Neuronal stem cell (in vitro differentiated cells): ENCODE results near the gene ANKRD36.
"Not testable (repeated sequence)": the region's sequence is repeated elsewhere in the genome, so short reads cannot be mapped to it uniquely, and the experiment has no call there.

Experiments
- DNase-seq: peaks from one replicate; pipeline ENCODE4 v3.0.0-alpha.2; 2013; ENCODE audit warnings: low spot score
- H2AFZ ChIP-seq: one replicate; pipeline ENCODE4 v1.6.1; 2013; ENCODE audit warnings: mild to moderate bottlenecking, low read length, inconsistent platforms
- H2AK5ac ChIP-seq: 2 replicates; pipeline ENCODE4 v1.6.1; 2013; ENCODE audit warnings: low read depth, mild to moderate bottlenecking, inconsistent platforms, low read length, moderate library complexity, mixed read lengths
- H2BK120ac ChIP-seq: 2 replicates; pipeline ENCODE4 v1.6.1; 2013; ENCODE audit warnings: low read depth, mild to moderate bottlenecking, inconsistent platforms, low read length, moderate library complexity, mixed read lengths
- H2BK12ac ChIP-seq: one replicate; pipeline ENCODE4 v1.6.1; 2013; ENCODE audit warnings: low read length, inconsistent platforms
- H2BK15ac ChIP-seq: 2 replicates; pipeline ENCODE4 v1.6.1; 2013; ENCODE audit warnings: mild to moderate bottlenecking, low read length, inconsistent platforms, mixed read lengths
- H2BK5ac ChIP-seq: one replicate; pipeline ENCODE4 v1.6.1; 2013; ENCODE audit warnings: inconsistent platforms, mild to moderate bottlenecking, low read length, moderate library complexity
- H3K14ac ChIP-seq: one replicate; pipeline ENCODE4 v1.6.1; 2013; ENCODE audit warnings: low read length, inconsistent platforms
- H3K18ac ChIP-seq: 2 replicates; pipeline ENCODE4 v1.6.1; 2013; ENCODE audit warnings: low read length, inconsistent platforms
- H3K23ac ChIP-seq: 2 replicates; pipeline ENCODE4 v1.6.1; 2013; ENCODE audit warnings: low read depth, mild to moderate bottlenecking, mixed read lengths, low read length, inconsistent platforms; ENCODE audit not compliant: poor library complexity
- H3K27ac ChIP-seq: replicated peaks from 3 replicates; pipeline ENCODE4 v1.5.1; 2013; ENCODE audit warnings: low read length, inconsistent platforms
- H3K27me3 ChIP-seq, 3 experiments: 2 replicates each; pipeline ENCODE4 v1.6.1; 2013; ENCODE audit warnings: low read length in 3 of 3, mild to moderate bottlenecking in 2 of 3, inconsistent platforms in 1 of 3, low read depth in 1 of 3, mixed read lengths in 1 of 3, moderate library complexity in 1 of 3; ENCODE audit not compliant: control insufficient read depth in 3 of 3, insufficient read depth in 3 of 3
- H3K36me3 ChIP-seq, 2 donors: replicated peaks in 1 of 2; 2 replicates each; pipeline ENCODE4 v1.6.1; 2013; ENCODE audit warnings: low read length in 2 of 2; ENCODE audit not compliant: control insufficient read depth in 2 of 2, insufficient read depth in 2 of 2
- H3K4ac ChIP-seq: 2 replicates; pipeline ENCODE4 v1.6.1; 2013; ENCODE audit warnings: inconsistent platforms, mild to moderate bottlenecking, low read length, moderate library complexity
- H3K4me1 ChIP-seq, 2 donors: 1 replicate in 1 of 2; 2 replicates in 1 of 2; pipeline ENCODE4 v1.6.1; 2013; ENCODE audit warnings: low read length in 2 of 2, low read depth in 1 of 2; ENCODE audit not compliant: control insufficient read depth in 2 of 2, insufficient read depth in 1 of 2
- H3K4me2 ChIP-seq: one replicate; pipeline ENCODE4 v1.6.1; 2013; ENCODE audit warnings: mild to moderate bottlenecking, low read length, inconsistent platforms; ENCODE audit not compliant: insufficient read depth, poor library complexity, severe bottlenecking
- H3K4me3 ChIP-seq, 2 donors: 2 replicates each; pipeline ENCODE4 v1.5.1; 2013; ENCODE audit warnings: low read length in 2 of 2, mild to moderate bottlenecking in 2 of 2, inconsistent platforms in 1 of 2, moderate library complexity in 1 of 2
- H3K79me1 ChIP-seq: one replicate; pipeline ENCODE4 v1.6.1; 2013; ENCODE audit warnings: low read depth, mild to moderate bottlenecking, inconsistent platforms, low read length, moderate library complexity
- H3K9ac ChIP-seq: one replicate; pipeline ENCODE4 v1.6.1; 2013; ENCODE audit warnings: mild to moderate bottlenecking, low read depth, low read length, inconsistent platforms; ENCODE audit not compliant: poor library complexity
- H3K9me3 ChIP-seq, 2 donors: replicated peaks in 1 of 2; 2 replicates each; pipeline versions ENCODE3 to v1.6.1; 2013; ENCODE audit warnings: low read length in 2 of 2, mild to moderate bottlenecking in 2 of 2, inconsistent platforms in 1 of 2, low read depth in 1 of 2, mixed read lengths in 1 of 2, moderate library complexity in 1 of 2; ENCODE audit not compliant: control insufficient read depth in 2 of 2, insufficient read depth in 1 of 2
- H4K8ac ChIP-seq: one replicate; pipeline ENCODE4 v1.6.1; 2013; ENCODE audit warnings: low read depth, mild to moderate bottlenecking, inconsistent platforms, low read length, moderate library complexity
- H4K91ac ChIP-seq: one replicate; pipeline ENCODE4 v1.6.1; 2013; ENCODE audit warnings: low read length, low read depth, mild to moderate bottlenecking, inconsistent platforms; ENCODE audit not compliant: poor library complexity
- WGBS, 2 donors: extraction: QIAGEN DNeasy Blood & Tissue Kit; methylation state at CpG; one replicate each; pipeline ENCODE4 v1.1.7; 2013; ENCODE audit warnings: missing lambda C conversion rate in 2 of 2, mixed read lengths in 1 of 2; ENCODE audit not compliant: insufficient read length in 2 of 2, insufficient replicate concordance in 1 of 2; ENCODE audit errors: extremely low coverage in 2 of 2; 5-methylcytosine and 5-hydroxymethylcytosine counted together

Gene ANKRD36

DNA sequence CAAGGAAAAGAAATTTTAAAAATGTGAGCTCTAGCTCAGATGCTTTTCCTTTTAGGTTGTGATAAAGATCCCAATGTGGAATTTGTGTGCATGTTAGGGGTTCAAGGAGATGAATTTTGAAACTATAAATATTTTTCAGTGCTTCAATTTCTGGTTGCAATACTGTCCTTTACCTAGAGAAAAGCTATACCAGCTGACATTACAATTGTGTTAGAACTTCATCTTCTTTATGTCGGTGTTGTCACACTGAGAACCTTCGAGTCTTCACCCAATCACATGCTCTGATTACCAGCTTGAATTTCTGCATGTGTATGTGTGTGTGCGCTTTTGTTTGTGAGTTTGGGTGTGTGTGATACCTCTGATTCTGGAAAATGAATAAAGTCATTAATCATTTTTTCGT is 55.0 kb downstream of the ANKRD36 start:
- not testable (repeated sequence) for H2AFZ ChIP-seq, H3K79me1 ChIP-seq, H4K91ac ChIP-seq, H3K4me3 ChIP-seq, H2BK12ac ChIP-seq, H2BK15ac ChIP-seq, H3K4ac ChIP-seq, H2BK120ac ChIP-seq, H2AK5ac ChIP-seq, H3K27me3 ChIP-seq, H3K4me2 ChIP-seq, H4K8ac ChIP-seq, H3K23ac ChIP-seq, H3K18ac ChIP-seq, H3K4me1 ChIP-seq, H2BK5ac ChIP-seq, H3K14ac ChIP-seq, H3K27ac ChIP-seq, DNase-seq, H3K9ac ChIP-seq, H3K9me3 ChIP-seq
- WGBS, 2 donors: no CpG with 5 or more reads among the region's 4 CpGs
- peaks cover 0 to 11% of the 10 kb centered on the region in 2 donors for H3K36me3 ChIP-seq

DNA sequence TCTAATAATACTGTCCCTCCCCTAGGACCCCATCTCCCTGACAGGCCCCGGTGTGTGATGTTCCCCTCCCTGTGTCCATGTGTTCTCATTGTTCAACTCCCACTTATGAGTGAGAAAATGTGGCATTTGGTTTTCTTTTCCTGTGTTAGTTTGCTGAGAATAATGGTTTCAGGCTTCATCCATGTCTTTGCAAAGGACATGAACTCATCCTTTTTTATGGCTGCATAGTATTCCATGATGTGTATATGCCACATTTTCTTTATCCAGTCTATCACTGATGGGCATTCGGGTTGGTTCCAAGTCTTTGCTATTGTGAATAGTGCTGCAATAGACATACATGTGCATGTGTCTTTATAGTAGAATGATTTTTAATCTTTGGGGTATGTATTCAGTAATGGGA is 55.6 kb downstream of the ANKRD36 start:
- peaks cover 0 to 11% of the 10 kb centered on the region in 2 donors for H3K36me3 ChIP-seq
- H3K18ac ChIP-seq, H2BK12ac ChIP-seq, H2AK5ac ChIP-seq, H3K79me1 ChIP-seq, H3K23ac ChIP-seq, H3K4me3 ChIP-seq, H2BK15ac ChIP-seq, H3K27ac ChIP-seq, H3K9me3 ChIP-seq, H2BK5ac ChIP-seq, H3K9ac ChIP-seq, H4K8ac ChIP-seq, H4K91ac ChIP-seq, H2AFZ ChIP-seq, H3K4me1 ChIP-seq, H2BK120ac ChIP-seq, H3K4ac ChIP-seq, H3K27me3 ChIP-seq, H3K4me2 ChIP-seq, DNase-seq, H3K14ac ChIP-seq: not testable (repeated sequence)
- no CpG with 5 or more reads among the region's 2 CpGs for WGBS, 2 donors

DNA sequence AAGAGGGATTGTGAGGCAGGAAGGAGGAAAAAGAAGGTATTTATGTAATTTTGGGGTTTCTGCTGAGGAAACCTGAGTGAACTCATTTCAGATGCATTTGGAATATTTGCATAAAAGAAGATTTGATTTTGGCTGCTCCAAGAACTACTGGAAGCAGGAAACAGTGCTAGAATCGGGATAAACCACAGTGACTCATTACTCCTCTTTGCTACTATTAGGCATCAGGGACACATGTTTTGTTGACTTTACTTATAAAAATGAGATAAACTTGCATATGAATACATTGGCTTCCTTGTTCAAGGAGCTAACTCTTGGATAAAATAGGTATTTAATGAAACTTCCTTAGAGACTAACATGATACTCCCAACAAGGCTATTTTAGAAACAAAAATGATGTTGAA is 67.4 kb downstream of the ANKRD36 start:
- H2BK120ac ChIP-seq, H4K8ac ChIP-seq, H2BK15ac ChIP-seq, H3K27me3 ChIP-seq, H3K79me1 ChIP-seq, H3K9ac ChIP-seq, H3K23ac ChIP-seq, H3K4ac ChIP-seq, H3K14ac ChIP-seq, H2AK5ac ChIP-seq, H3K4me3 ChIP-seq, DNase-seq, H3K4me1 ChIP-seq, H4K91ac ChIP-seq, H3K9me3 ChIP-seq, H3K18ac ChIP-seq, H2BK12ac ChIP-seq, H2AFZ ChIP-seq, H2BK5ac ChIP-seq, H3K27ac ChIP-seq, H3K4me2 ChIP-seq: not testable (repeated sequence)
- no CpG with 5 or more reads among the region's 1 CpG for WGBS, 2 donors
- peaks cover 0 to 14% of the 10 kb centered on the region in 2 donors for H3K36me3 ChIP-seq

DNA sequence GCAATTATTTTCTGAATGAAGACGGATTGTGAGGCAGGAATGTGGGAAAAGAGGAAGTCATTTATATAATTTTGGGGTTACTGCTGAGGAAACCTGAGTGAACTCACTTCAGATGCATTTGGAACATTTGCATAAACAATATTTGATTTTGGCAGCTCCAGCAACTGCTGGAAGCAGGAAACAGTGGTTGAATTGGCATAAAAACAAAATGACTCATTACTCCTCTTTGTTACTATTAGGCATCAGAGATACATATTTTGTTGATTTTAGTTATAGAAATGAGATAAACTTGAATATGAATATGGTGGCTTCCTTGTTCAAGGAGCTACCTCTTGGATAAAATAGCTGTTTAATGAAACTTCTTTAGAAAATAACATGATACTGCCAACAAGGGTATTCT is 82.4 kb downstream of the ANKRD36 start:
- not testable (repeated sequence) for H3K9ac ChIP-seq, H3K14ac ChIP-seq, H3K4me1 ChIP-seq, H3K23ac ChIP-seq, H3K4ac ChIP-seq, H3K27ac ChIP-seq, H2AFZ ChIP-seq, H2BK5ac ChIP-seq, H3K18ac ChIP-seq, H3K79me1 ChIP-seq, H3K4me2 ChIP-seq, H3K9me3 ChIP-seq, H3K4me3 ChIP-seq, H2AK5ac ChIP-seq, H2BK12ac ChIP-seq, DNase-seq, H4K91ac ChIP-seq, H3K27me3 ChIP-seq, H2BK15ac ChIP-seq, H2BK120ac ChIP-seq, H4K8ac ChIP-seq
- peaks cover 4 to 62% of the 10 kb centered on the region in 2 donors for H3K36me3 ChIP-seq
- no CpG with 5 or more reads among the region's 1 CpG for WGBS, 2 donors
